Measurements from ENCODE around the gene DERL2. TPM values are rescaled to one million over a fixed set of nuclear protein-coding genes. Genes with fewer than 3 reads are reported as not detected.

DERL2 gene
- total RNA-seq, 1 donor from 2014 or later = 86.4 TPM

GRCh38 chr17:5501685-5502084 is 15.7 kb upstream of the DERL2 start:
- intact Hi-C loops (cut with micrococcal nuclease) = loop anchor here (1.0 kb wide), 1 partner anchor 15 kb away; the partner anchor contains the start of genes DERL2 and MIS12

GRCh38 chr17:5500589-5501391 is 14.8 kb upstream of the DERL2 start:
- intact Hi-C loops (cut with micrococcal nuclease) = loop anchor here (1.0 kb wide), 1 partner anchor 14 kb away; the partner anchor contains the start of genes DERL2 and MIS12

GRCh38 chr17:5500247-5500588 is 14.2 kb upstream of the DERL2 start:
- intact Hi-C loops (cut with micrococcal nuclease) = no loop called here

- intact Hi-C loops (cut with micrococcal nuclease) = no loop called here
Measured at GRCh38 chr17:5499476-5500231, 13.7 kb upstream of the DERL2 start.

GRCh38 chr17:5492970-5493369 is 7.0 kb upstream of the DERL2 start:
- intact Hi-C loops (cut with micrococcal nuclease) = no loop called here

- intact Hi-C loops (cut with micrococcal nuclease) = loop anchor here (5.0 to 10.0 kb wide), 3 partner anchors 51 to 1526 kb away; partner anchors contain the start of genes C17orf100, C1QBP, MED31 and RNASEK
Measured at GRCh38 chr17:5488752-5489151, 2.8 kb upstream of the DERL2 start.

- intact Hi-C loops (cut with micrococcal nuclease) = loop anchor here (1.0 to 10.0 kb wide), 8 partner anchors 15 to 1528 kb away; partner anchors contain the start of genes C17orf100, C1QBP, MED31 and NLRP1
Measured at GRCh38 chr17:5486206-5487124, 487 bp upstream of the DERL2 start, which contains the start of gene MIS12. Gene MIS12 (plus strand): TSS chr17:5486566. CDS start chr17:5488863, 2,297 bp downstream.

- intact Hi-C loops (cut with micrococcal nuclease) = loop anchor here (10.0 kb wide), 1 partner anchor 1533 kb away; the partner anchor contains the start of gene RNASEK
Measured at GRCh38 chr17:5481451-5481850, 4.5 kb downstream of the DERL2 start.

GRCh38 chr17:5480962-5481361 is 5.0 kb downstream of the DERL2 start:
- intact Hi-C loops (cut with micrococcal nuclease) = loop anchor here (10.0 kb wide), 1 partner anchor 1534 kb away; the partner anchor contains the start of gene RNASEK

- intact Hi-C loops (cut with micrococcal nuclease) = no loop called here
Measured at GRCh38 chr17:5478992-5479391, 7.0 kb downstream of the DERL2 start.

- intact Hi-C loops (cut with micrococcal nuclease) = no loop called here
Measured at GRCh38 chr17:5473906-5474305, 12.1 kb downstream of the DERL2 start.

GRCh38 chr17:5472511-5472910 is 13.5 kb downstream of the DERL2 start:
- intact Hi-C loops (cut with micrococcal nuclease) = no loop called here

- intact Hi-C loops (cut with micrococcal nuclease) = loop anchor here (2.0 kb wide), 1 partner anchor 29 kb away; the partner anchor contains the start of gene C1QBP
Measured at GRCh38 chr17:5468075-5468473, 17.9 kb downstream of the DERL2 start.

- intact Hi-C loops (cut with micrococcal nuclease) = no loop called here
Measured at GRCh38 chr17:5467416-5467815, 18.6 kb downstream of the DERL2 start.

- intact Hi-C loops (cut with micrococcal nuclease) = no loop called here
Measured at GRCh38 chr17:5466295-5466694, 19.7 kb downstream of the DERL2 start.

- intact Hi-C loops (cut with micrococcal nuclease) = no loop called here
Measured at GRCh38 chr17:5464717-5465507, 21.1 kb downstream of the DERL2 start.

GRCh38 chr17:5446786-5447185 is 39.2 kb downstream of the DERL2 start:
- intact Hi-C loops (cut with micrococcal nuclease) = no loop called here

- intact Hi-C loops (cut with micrococcal nuclease) = no loop called here
Measured at GRCh38 chr17:5444209-5444608, 41.8 kb downstream of the DERL2 start.

GRCh38 chr17:5443728-5444127 is 42.2 kb downstream of the DERL2 start:
- intact Hi-C loops (cut with micrococcal nuclease) = no loop called here

GRCh38 chr17:5439446-5439764 is 46.6 kb downstream of the DERL2 start:
- intact Hi-C loops (cut with micrococcal nuclease) = loop anchor here (1.0 to 5.0 kb wide), 4 partner anchors 20 to 242 kb away; partner anchors contain the start of genes DERL2, DHX33, MIS12 and NUP88
